Mesothelial cell of epicardium (in vitro differentiated cells): ENCODE measurements around the gene GHITM. TPM values are rescaled to one million over a fixed set of nuclear protein-coding genes. Genes with fewer than 3 reads are reported as not detected.
"Not testable (repeated sequence)": the region's sequence is repeated elsewhere in the genome, so short reads cannot be mapped to it uniquely, and the experiment has no call there.

Source experiments
- DNase-seq, 2 experiments: peaks; one replicate each; pipeline ENCODE4 v3.0.0; 2021; ENCODE audit warnings: low spot score in 2 of 2; ENCODE audit not compliant: unreplicated experiment in 2 of 2
- H3K27ac Mint-ChIP-seq: 2 replicates; pipeline ENCODE4 v1.8.0; 2021; ENCODE audit warnings: mixed read lengths
- H3K27me3 Mint-ChIP-seq: 2 replicates; pipeline ENCODE4 v1.8.0; 2021; ENCODE audit warnings: low read depth, mixed read lengths
- H3K36me3 Mint-ChIP-seq: 2 replicates; pipeline ENCODE4 v1.8.0; 2021; ENCODE audit warnings: mixed read lengths
- H3K4me1 Mint-ChIP-seq: 2 replicates; pipeline ENCODE4 v1.8.0; 2021; ENCODE audit warnings: mixed read lengths
- H3K4me3 Mint-ChIP-seq: 2 replicates; pipeline ENCODE4 v1.8.0; 2021; ENCODE audit warnings: mild to moderate bottlenecking, moderate library complexity, mixed read lengths
- H3K9me3 Mint-ChIP-seq: 2 replicates; pipeline ENCODE4 v1.8.0; 2021; ENCODE audit warnings: mixed read lengths
- CTCF ChIP-seq: fragments of 200-600 bp; sonication (generic); IDR thresholded peaks from one replicate; pipeline ENCODE4 v1.5.0; 2021; ENCODE audit warnings: antibody characterized with exemption; ENCODE audit not compliant: unreplicated experiment
- total RNA-seq: library from RNA; stranded (reverse); gene quantifications from 3 replicates; pipeline ENCODE4 v1.2.1, GENCODE V29; 2021

The GHITM gene
- total RNA-seq, 1 donor from 2014 or later: 59.0 TPM

GRCh38 chr10:84108797-84109196 lies 30.5 kb upstream of the GHITM start:
- Mint-ChIP-seq H3K36me3 (no peaks in the 10 kb centered on the region), H3K4me3 (no peak overlapping the region), H3K9me3 (no peaks in the 10 kb centered on the region), H3K27me3 (peaks cover 10% of the 10 kb centered on the region), H3K27ac (no peak overlapping the region), H3K4me1 (no peaks in the 10 kb centered on the region)
- no peak for TF ChIP-seq CTCF
- DNase-seq: no peak

GRCh38 chr10:84109772-84110171 lies 29.5 kb upstream of the GHITM start:
- not testable (repeated sequence) for H3K27ac Mint-ChIP-seq, H3K4me3 Mint-ChIP-seq, H3K9me3 Mint-ChIP-seq, H3K4me1 Mint-ChIP-seq, H3K36me3 Mint-ChIP-seq, DNase-seq, H3K27me3 Mint-ChIP-seq

- not testable (repeated sequence) for DNase-seq, H3K27me3 Mint-ChIP-seq, H3K36me3 Mint-ChIP-seq, H3K4me1 Mint-ChIP-seq, H3K9me3 Mint-ChIP-seq, H3K27ac Mint-ChIP-seq, H3K4me3 Mint-ChIP-seq
Observed at GRCh38 chr10:84113468-84113867, 25.8 kb upstream of the GHITM start.

GRCh38 chr10:84114088-84114667 lies 25.1 kb upstream of the GHITM start:
- H3K36me3 Mint-ChIP-seq: no peaks in the 10 kb centered on the region
- no peak for TF ChIP-seq CTCF
- no peak overlapping the region for H3K27ac Mint-ChIP-seq
- no peak overlapping the region for H3K4me3 Mint-ChIP-seq
- no peak for DNase-seq
- no peaks in the 10 kb centered on the region for H3K9me3 Mint-ChIP-seq
- peaks cover 12% of the 10 kb centered on the region for H3K27me3 Mint-ChIP-seq
- H3K4me1 Mint-ChIP-seq: peaks cover 8% of the 10 kb centered on the region

GRCh38 chr10:84117204-84117603 lies 22.1 kb upstream of the GHITM start:
- not testable (repeated sequence) for H3K36me3 Mint-ChIP-seq, H3K4me1 Mint-ChIP-seq, H3K27ac Mint-ChIP-seq, H3K4me3 Mint-ChIP-seq, H3K9me3 Mint-ChIP-seq, DNase-seq
- H3K27me3 Mint-ChIP-seq: peaks cover 11% of the 10 kb centered on the region

- TF ChIP-seq CTCF: no peak
- H3K27me3 Mint-ChIP-seq: peaks cover 11% of the 10 kb centered on the region
- H3K4me1 Mint-ChIP-seq: peaks cover 8% of the 10 kb centered on the region
- no peaks in the 10 kb centered on the region for H3K36me3 Mint-ChIP-seq
- no peak for DNase-seq
- H3K27ac Mint-ChIP-seq: peak overlapping the region; percentile 73
- no peaks in the 10 kb centered on the region for H3K9me3 Mint-ChIP-seq
- H3K4me3 Mint-ChIP-seq: no peak overlapping the region
Observed at GRCh38 chr10:84117686-84118394, 21.5 kb upstream of the GHITM start.

GRCh38 chr10:84118395-84119006 lies 20.8 kb upstream of the GHITM start:
- Mint-ChIP-seq H3K27me3 (peaks cover 11% of the 10 kb centered on the region), H3K27ac (peak overlapping the region; percentile 73), H3K4me3 (no peak overlapping the region), H3K4me1 (peaks cover 8% of the 10 kb centered on the region), H3K9me3 (peaks cover under 1% of the 10 kb centered on the region), H3K36me3 (no peaks in the 10 kb centered on the region)
- DNase-seq: no peak
- TF ChIP-seq CTCF: no peak
